ENCODE data around the gene MAOB.
"Not testable (repeated sequence)": the region's sequence is repeated elsewhere in the genome, so short reads cannot be mapped to it uniquely, and the experiment has no call there.

- not testable (repeated sequence) for TF ChIP-seq ZC3H10 (CRISPR knock-in tag; IDR thresholded peaks at IDR 0.05); SNAI2 (CRISPR knock-in tag; IDR thresholded peaks at IDR 0.05); ZFP3 (CRISPR knock-in tag; IDR thresholded peaks at IDR 0.05); PATZ1 (CRISPR knock-in tag; IDR thresholded peaks at IDR 0.05; ENCODE audit: borderline replicate concordance); ESRRG (CRISPR knock-in tag; IDR thresholded peaks at IDR 0.05); PPARA (CRISPR knock-in tag; IDR thresholded peaks at IDR 0.05; ENCODE audit: borderline replicate concordance); ISL1 (CRISPR knock-in tag; IDR thresholded peaks at IDR 0.05); CSDC2 (CRISPR knock-in tag; IDR thresholded peaks at IDR 0.05); GLIS3 (CRISPR knock-in tag; IDR thresholded peaks at IDR 0.05); TSHZ2 (CRISPR knock-in tag; IDR thresholded peaks at IDR 0.05); TCF4 (CRISPR knock-in tag; IDR thresholded peaks at IDR 0.05; ENCODE audit: borderline replicate concordance); ZFP30 (CRISPR knock-in tag; IDR thresholded peaks at IDR 0.05); RARB (CRISPR knock-in tag; IDR thresholded peaks at IDR 0.05); OSR1 (CRISPR knock-in tag; IDR thresholded peaks at IDR 0.05)
Observed at GRCh38 chrX:43727254-43727653, 155.0 kb downstream of the MAOB start.
